Fibroblast of mammary gland (primary cell): ENCODE measurements around the gene NXPH2.

Experiments used
- DNase-seq: peaks from one replicate; pipeline ENCODE4 v3.0.0-alpha.2; 2010; ENCODE audit warnings: low read depth
- H3K4me3 ChIP-seq: 2 replicates; pipeline ENCODE4 v1.5.1; 2011; ENCODE audit warnings: low read depth, mild to moderate bottlenecking, low read length, moderate library complexity; ENCODE audit not compliant: control insufficient read depth
- TF ChIP-seq, protein P1 (sequence below): conservative IDR thresholded peaks from 2 replicates; pipeline ENCODE4 v1.5.1; 2011; ENCODE audit warnings: low read depth, low read length, inconsistent platforms; ENCODE audit not compliant: control insufficient read depth, insufficient read depth

NXPH2 gene

DNA sequence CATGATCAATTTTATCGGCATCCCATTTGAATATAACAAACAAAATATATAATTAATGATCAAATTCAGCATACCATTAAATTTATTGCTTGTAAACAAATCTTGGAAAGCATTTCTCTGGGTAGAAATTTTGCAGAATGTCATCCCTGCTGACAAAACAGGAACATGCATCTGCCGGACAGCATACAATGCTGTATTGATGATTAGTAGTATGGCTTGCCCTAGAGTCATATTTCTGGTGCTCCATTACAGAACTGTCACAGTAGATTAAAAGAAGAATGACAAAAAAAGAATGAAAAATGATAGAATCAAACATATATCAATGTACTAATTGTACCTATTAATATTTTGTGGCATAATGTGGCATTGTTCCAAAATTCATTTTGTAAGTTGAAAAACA lies 98.0 kb downstream of the NXPH2 start:
- TF ChIP-seq, protein P1, sequence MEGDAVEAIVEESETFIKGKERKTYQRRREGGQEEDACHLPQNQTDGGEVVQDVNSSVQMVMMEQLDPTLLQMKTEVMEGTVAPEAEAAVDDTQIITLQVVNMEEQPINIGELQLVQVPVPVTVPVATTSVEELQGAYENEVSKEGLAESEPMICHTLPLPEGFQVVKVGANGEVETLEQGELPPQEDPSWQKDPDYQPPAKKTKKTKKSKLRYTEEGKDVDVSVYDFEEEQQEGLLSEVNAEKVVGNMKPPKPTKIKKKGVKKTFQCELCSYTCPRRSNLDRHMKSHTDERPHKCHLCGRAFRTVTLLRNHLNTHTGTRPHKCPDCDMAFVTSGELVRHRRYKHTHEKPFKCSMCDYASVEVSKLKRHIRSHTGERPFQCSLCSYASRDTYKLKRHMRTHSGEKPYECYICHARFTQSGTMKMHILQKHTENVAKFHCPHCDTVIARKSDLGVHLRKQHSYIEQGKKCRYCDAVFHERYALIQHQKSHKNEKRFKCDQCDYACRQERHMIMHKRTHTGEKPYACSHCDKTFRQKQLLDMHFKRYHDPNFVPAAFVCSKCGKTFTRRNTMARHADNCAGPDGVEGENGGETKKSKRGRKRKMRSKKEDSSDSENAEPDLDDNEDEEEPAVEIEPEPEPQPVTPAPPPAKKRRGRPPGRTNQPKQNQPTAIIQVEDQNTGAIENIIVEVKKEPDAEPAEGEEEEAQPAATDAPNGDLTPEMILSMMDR: no peak
- DNase-seq: no peak
- no peak overlapping the region for H3K4me3 ChIP-seq

DNA sequence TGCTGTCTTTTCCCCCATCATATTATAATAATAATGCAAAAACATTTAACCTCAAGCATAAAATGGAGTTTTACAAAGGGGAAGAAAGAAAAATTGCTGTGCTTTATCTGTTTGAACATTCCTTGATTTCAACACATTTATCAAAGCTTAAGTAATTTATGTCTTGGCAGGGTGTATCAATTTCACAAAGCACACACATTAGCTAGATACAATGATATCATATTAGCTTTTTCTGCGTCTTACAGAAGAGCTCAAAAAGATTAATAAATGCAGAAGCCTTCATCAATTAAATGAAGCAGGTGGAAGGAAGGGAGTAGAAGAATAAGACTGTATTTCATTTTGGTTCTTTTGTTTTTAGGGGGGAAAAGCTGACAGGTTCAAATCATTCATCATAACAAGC lies 103.0 kb downstream of the NXPH2 start:
- TF ChIP-seq, protein P1: no peak
- no peak for DNase-seq
- H3K4me3 ChIP-seq: no peak overlapping the region

DNA sequence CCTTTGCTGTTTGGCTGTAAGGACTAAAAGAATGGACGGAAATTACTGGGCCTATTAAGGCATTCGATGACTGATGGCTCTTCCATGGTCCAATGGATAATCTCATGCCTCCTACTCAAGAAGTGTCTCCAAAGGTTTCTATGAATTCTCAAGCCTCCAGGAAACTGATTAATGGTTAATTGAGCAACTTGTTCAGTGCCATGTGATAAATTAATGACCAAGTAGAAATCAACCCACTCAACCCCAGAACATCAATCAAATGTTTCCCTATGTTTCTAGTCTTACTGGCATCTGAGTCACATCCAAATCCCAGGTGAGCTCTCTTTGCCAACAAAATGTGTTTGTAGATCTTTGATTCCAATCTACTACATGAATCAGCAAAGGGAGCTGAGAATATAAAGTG lies 103.6 kb downstream of the NXPH2 start:
- TF ChIP-seq, protein P1: no peak
- no peak overlapping the region for H3K4me3 ChIP-seq
- DNase-seq: peak; percentile 11

DNA sequence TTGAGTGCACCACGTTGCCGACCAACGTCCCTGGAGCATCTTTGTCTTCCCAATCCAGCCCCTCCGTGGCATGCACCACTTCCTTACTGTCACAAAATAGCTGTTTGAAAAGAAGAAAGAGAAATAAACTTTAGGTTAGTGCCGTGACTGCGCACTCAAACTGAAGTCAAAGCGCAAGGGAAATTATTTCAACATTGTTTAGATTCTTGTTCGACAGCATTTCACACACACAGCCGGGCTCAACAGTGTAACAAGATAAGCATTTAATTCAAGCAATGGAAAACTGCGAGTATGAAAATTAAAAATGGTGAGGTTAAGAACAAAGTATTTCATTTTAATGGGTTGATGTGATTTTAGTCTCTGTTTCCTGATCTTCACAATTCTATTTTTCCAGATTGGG lies 108.6 kb downstream of the NXPH2 start:
- TF ChIP-seq, protein P1: no peak
- DNase-seq: no peak
- H3K4me3 ChIP-seq: no peak overlapping the region

DNA sequence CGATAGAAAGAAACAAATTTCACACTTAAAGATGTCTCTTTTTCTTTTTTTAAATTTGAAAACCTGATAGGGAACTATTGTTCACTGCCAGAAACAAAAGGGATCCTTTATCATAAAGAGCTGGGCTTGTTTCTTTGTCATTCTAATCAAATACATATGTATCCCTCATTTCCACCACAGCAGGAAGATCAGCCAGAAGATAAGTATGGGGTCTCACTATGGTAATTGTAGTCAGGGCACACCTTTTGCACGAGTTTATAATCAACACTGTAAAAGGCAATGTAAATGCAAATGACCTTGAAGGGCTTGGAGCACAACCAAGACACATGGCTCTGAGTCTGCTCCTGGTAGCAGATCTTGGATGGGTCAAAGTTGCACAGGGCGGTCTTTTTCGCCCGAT lies 109.5 kb downstream of the NXPH2 start:
- no peak overlapping the region for H3K4me3 ChIP-seq
- TF ChIP-seq, protein P1: no peak
- no peak for DNase-seq

DNA sequence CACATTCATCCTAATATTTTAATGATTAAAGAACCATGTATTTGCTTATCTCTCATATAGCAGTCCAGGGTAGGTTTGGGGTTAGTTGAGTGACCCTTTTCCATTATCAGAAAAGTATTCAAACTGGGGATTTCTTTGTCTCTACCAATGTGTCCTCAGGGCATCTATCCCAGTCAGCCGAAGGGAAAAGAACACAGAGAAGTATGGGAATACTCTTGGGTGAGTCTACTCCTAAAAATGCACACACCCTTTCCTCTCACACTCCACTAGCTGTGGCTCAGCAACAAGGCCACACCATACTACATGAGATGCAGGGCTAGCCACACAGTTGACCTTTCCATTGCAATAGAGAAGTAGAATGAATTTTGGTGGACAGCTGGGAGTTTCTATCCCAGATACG lies 114.3 kb downstream of the NXPH2 start:
- DNase-seq: no peak
- no peak overlapping the region for H3K4me3 ChIP-seq
- TF ChIP-seq, protein P1: no peak
